GM19468 (cell line): ENCODE results near the gene ZNF521.

Source experiments
- ATAC-seq: cut with Tn5 transposase; IDR thresholded peaks from one replicate; pipeline ENCODE4 v1.9.1; 2021; ENCODE audit warnings: mild to moderate bottlenecking, moderate library complexity, moderate number of reproducible peaks; ENCODE audit not compliant: unreplicated experiment; ENCODE audit errors: extremely low read depth

ZNF521 gene

DNA sequence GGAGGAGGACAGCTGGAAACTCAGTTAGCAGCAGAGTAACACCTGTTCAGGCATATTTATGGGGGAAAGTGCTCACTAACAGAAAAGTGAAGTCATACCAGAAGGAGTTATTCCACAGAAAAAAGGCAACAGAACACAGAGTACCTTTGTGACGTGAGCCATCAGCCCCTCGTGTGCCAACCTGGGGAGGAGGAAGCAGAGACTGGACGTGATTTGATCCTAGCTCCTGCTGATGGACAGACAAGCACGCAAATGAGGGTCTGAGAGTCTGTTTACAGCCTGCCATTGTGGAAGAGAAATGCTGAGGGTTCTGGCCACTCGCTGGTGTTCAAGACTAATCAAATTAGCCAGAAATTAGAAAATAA, 120.7 kb downstream of the ZNF521 start:
- no peak for ATAC-seq

DNA sequence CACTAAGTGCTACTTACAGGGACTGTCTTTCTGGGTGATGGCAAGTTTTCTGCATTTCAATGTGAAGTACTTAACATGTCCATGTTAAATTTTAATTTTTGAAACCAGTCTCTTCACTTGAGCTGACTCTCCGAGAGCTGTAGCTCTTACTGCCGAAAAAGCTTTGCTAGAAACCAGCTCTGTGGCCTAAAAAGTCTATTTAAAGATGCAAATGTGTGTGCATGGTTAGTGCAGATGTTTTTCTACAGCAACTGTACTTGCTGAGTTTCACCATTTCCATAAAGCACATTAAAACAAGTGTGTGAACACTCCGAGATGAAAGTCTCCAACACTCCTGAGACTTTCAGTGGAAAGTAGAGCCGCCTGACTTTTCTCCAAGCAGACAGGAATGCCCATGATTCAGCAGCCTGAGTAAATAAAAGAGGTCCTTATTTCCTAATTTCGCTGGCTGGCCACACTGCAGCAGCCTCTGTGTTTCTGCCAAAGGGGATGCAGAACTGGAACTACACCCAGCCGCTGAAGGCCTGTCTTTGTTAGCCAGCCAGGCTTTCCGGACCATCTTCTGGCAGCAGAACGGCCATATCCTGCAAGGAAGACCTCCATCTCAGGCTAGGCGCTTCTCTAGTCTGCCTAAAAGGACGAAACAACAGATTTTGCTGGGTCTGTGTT, 121.2 kb downstream of the ZNF521 start:
- ATAC-seq: no peak

DNA sequence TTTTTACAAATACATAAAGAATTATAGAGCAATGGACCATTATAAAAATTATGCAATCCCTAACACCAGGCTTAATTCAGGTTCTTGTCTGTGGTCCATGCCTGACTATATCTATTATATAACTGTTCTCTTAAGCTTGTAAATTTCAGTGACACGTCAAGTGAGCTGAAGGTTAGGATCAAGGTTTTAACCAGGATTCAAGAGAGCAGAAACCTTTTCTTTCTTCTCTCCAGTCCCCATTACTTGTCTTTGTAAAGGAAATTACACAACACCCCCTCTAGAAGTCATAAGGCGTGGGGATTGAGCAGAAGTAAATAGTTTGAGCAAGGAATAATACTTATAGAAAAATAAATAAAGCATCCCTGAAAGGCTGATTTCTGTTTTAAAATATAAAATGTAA, 122.0 kb downstream of the ZNF521 start:
- no peak for ATAC-seq

DNA sequence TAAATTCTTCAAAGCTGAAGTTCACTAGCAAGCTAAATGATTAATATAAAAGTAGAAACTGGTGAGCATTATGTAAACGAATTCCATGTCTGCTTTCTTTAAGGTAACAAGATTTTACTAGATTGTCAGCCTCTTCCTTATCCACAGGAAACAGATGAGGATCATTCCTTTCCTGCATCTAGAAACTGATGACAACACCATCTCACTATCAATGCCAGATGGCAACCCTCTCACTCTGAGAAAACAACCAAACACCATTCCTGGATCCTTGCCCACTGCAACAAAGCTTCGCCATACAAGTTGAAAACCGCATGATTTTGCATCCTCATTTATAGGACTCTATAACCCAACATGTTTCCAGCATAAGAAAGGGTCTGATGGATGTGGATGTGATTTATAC, 122.9 kb downstream of the ZNF521 start:
- ATAC-seq: no peak

- ATAC-seq: no peak
Observed at GRCh38 chr18:25228410-25228809, 123.6 kb downstream of the ZNF521 start.

GRCh38 chr18:25225151-25225550, 126.8 kb downstream of the ZNF521 start:
- no peak for ATAC-seq

GRCh38 chr18:25223899-25224886, 127.8 kb downstream of the ZNF521 start:
- ATAC-seq: no peak

DNA sequence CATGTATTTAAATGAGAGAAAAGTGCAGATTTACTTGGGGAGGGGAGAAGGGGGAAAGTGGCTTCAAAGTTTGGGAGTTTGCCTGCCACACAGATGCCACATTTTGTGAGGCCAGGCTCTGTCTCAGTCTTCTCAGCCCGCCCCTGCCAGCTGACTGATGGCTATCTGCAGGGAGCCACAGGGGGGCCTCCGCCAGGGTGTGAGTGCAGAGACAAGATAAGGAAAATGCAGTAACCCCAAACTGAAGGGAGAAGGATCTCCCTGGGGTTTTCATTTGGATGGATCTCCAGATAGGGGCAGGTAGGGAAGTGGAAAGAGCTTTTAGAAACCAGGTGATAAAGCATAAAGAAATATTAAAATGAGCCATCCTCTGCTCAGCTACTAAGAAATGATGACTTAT, 128.8 kb downstream of the ZNF521 start:
- no peak for ATAC-seq

DNA sequence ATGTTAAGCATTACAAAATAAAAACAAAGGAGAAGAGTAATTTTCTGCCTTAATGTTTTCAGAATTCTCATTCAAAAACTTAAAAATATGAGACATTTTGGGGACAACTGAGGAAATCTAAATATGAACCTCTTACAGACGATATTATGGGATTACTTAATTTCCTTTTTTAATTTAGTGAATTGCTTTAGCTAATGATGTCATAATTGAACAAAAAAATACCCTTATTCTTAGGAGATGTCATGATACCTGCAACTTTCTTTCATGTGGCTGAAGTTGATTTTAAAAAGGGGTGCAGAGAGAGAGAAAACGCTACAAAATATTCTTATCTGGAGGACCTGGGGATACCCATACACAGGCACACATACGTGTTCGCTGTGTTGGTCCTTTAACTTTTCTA, 129.3 kb downstream of the ZNF521 start:
- no peak for ATAC-seq

- no peak for ATAC-seq
Observed at GRCh38 chr18:25210622-25211021, 141.3 kb downstream of the ZNF521 start.

DNA sequence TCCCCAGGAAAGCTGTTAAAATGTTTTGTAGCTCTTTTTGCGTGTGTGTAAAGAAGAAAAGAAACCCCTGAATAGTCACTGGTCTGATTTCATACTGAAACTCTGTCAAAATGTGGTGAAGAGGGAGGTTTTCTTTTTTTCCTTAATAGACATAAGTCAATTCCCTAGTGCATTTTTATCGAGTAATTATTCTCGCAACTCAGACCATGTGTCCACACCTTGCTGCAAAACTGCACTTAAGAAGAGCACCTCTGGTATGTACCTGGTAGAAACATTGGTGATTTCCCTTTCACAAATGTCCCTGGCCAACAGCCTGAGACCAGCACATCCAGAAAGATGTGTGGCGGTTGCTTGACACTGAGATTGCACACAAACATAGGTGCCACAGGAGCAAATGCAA, 159.9 kb downstream of the ZNF521 start:
- no peak for ATAC-seq

DNA sequence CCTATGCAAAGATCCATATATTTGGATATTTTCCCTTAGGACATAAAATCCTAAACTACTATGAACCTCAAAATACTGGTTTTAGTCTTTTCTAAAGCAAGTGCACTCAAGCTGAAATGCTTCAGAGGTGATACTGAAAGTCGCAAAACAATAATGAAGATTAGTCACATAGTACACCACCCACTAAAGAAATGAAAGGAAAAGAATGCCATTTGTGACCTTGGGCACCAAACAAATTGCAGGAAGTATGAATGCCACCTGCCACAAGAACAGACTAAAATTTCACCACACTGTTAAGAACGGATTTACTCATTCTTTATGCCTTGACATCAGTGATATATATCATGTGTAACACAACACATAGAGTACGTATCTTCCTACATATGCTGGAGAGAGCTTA, 161.5 kb downstream of the ZNF521 start:
- ATAC-seq: peak; percentile 91

DNA sequence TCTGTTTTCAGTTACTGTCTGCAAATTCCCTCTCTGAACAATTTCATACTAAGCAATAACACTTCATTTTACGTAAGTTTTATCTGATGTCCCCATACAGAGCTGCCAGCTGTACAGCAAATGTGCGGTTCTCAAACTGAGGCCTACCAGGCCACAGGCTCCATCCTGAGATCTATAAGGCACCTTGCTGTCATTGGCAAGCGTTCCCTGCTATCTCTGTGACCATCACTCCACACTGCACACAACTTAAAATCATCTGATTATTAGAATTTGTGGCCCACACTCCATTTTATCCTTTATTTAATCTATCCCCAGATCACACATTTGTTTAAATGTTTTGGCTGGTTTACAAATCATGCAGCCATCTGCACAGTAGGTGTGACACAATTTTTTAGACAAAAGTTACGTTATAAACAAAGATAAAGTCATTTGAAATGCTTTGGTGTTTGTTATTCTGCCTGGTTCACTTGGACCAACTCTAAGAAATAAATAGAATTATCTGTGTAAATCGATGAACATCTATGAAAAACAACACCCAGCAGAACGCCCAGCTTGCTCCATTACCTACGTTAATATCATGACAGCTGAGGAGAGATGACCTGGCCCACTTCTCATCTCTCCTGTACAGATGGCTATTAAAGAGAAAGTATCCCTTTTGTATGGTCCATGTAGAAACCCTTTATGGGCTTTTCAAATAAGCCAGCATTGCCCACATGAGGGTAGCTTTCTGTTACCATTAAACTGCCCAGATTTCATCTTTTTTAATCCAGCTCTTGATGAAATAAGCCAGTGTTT, 162.4 kb downstream of the ZNF521 start:
- ATAC-seq: no peak

DNA sequence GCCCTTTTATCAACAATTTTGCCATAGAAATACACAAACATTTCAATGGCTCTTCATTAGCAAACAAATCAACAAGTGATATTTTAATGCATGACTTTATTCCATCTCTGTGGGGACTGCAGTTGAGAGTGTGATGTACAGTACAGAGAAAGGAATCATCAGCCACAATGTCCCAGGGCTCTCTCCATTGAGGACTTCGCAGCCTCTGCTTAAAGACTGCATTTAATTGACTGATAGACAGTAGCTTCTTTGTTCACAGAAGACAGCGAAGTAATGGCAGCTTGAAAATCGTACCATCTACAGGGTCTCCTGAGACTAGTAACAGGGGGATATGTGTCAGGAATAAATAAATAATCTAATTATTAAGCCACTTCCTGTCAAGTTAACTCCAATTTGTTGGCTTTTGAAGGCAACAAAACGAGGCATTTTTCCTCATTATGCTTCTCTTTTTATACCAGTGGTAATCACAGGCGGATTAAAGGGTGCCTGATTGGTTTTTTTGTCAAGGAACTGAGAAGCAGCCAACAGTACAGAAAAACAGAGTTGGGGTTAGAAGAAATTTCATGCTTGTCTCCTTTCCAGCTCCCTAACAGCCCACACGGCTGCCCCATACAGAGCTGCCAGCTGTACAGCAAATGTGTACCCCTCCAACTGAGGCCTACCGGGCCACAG, 164.3 kb downstream of the ZNF521 start:
- ATAC-seq: no peak

DNA sequence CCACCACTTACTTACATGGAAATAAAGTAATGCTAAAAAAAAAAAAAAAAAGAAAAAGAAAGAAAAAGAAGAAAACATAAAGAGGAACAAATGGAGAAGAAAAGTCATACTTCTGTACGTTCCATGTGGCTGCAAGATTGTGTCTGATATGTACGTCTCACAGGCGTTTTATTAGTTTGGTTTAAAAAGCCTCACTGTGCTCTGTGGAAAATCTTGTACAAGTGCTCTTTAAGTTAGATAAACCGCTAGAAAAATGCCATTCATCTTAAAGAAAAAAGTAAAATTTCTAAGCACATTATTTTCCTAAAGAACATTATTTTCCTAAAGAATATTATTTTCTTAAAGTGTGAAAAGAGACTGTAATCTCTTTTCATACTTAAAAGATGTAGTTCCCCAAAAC, 165.1 kb downstream of the ZNF521 start:
- no peak for ATAC-seq

DNA sequence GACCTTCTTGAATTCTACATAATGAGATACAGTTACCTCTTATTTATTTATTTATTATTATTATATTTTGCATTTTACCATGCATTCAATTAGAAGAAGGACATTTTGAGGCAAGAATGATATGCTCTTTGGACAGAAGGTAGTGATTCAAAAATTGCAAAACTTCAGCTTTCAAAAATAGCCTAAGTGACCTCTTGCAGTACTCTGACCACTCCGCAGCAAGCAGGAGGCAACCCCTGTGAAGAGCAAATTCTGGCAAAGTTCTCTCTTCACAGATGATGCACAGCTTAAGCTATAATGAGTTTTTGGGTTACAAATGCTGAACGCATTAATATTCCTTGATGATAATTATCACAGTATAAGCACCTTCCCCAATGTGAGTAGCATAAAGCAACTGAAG, 170.0 kb downstream of the ZNF521 start:
- ATAC-seq: no peak

- no peak for ATAC-seq
Observed at GRCh38 chr18:25181581-25181980, 170.4 kb downstream of the ZNF521 start.

DNA sequence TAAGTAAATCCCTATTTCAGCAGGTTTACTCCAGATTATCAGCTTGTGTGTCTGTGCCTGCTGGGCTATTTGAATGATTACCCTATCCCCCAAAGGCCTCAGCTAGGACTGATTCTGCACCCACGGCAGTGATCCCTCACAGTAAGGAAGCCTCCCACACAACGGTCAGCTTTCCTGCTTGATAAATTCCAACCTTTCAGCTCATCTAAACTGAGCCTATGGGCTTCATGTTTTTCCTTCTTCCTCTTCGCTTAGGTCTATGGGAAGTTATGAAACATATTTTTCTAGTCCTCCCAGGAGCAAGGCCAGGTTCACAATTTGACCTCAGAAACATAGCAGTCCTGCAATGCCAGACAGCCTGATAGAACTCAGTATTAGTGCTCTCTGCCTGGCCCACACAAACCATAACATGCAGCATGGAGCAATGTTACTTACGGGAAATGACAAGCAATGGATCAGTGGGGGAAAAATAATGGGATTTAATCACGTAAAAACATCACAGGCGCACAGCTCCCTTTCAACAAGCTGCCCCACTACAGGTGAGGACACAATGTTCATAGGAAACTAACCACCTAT, 170.9 kb downstream of the ZNF521 start:
- ATAC-seq: no peak

GRCh38 chr18:25177631-25178030, 174.3 kb downstream of the ZNF521 start:
- no peak for ATAC-seq

DNA sequence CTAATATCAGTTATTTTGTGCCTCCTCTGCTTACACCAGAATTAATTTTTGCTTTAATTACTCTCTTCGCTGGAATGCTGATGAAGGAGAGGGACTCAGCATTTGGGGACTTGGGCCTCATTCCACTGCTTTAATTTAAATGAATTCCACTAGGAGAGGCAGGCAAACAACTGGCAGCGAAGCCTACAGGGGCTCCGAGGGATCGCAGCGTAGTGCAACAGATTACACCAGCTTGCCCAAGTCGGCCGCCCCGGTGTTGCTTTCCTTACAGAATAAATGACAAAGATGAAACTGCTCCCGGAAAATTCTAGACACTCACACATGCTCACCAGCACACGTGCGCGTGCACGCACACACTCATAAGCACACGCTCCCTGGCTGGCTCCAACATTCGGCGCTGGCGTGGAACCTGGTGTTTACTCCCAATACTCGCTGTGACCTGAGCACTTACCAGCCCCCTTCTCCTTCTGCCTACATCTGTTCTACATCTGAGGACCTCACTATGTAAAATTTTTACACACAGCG, 175.4 kb downstream of the ZNF521 start:
- ATAC-seq: no peak
